Measurements from ENCODE around the gene MAP3K12.

DNA sequence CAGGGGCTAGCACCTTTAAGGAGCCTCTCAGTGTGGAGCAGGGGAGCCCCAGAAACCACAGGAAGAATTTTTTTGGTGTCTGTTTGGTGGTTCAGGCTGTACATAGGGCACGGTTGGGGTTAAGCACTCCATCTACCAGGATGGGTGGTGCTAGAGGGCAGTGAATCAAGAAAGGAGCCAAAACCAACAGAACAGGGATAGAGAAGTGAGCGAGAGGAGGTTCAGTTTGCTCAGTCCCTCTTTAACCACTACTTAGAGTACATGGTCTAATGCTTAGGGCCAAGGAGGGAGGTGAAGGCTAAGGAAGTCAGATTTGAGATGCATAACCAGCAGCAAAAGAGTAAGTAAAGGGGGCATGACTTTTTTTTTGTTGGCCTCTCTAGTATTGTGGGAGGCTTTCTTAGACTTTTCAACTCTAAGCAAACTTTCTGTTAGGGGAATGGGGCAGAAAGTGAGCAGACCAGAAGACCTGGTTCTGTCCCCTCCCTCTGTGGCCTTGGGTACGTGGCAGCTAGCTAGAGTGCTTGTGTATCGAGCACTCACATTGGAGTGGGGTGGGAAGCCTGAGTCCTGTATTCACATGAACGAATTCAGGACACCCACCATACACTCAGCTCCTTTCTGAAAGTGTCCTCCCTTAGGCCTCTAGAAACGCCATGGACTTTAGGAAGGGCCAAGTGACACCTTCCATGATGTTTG lies 14.6 kb upstream of the MAP3K12 start:
- TF ChIP-seq, protein P1, sequence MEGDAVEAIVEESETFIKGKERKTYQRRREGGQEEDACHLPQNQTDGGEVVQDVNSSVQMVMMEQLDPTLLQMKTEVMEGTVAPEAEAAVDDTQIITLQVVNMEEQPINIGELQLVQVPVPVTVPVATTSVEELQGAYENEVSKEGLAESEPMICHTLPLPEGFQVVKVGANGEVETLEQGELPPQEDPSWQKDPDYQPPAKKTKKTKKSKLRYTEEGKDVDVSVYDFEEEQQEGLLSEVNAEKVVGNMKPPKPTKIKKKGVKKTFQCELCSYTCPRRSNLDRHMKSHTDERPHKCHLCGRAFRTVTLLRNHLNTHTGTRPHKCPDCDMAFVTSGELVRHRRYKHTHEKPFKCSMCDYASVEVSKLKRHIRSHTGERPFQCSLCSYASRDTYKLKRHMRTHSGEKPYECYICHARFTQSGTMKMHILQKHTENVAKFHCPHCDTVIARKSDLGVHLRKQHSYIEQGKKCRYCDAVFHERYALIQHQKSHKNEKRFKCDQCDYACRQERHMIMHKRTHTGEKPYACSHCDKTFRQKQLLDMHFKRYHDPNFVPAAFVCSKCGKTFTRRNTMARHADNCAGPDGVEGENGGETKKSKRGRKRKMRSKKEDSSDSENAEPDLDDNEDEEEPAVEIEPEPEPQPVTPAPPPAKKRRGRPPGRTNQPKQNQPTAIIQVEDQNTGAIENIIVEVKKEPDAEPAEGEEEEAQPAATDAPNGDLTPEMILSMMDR (IDR thresholded peaks at IDR 0.05; ENCODE audit: poor library complexity, severe bottlenecking) = no peak
- TF ChIP-seq POLR2AphosphoS5 (IDR thresholded peaks at IDR 0.05) (no peak), EZH2 (IDR thresholded peaks at IDR 0.05; ENCODE audit: borderline replicate concordance, insufficient read depth, low read length, poor library complexity, severe bottlenecking) (no peak), EP300 (conservative IDR thresholded peaks at IDR 0.05; ENCODE audit: poor library complexity, severe bottlenecking) (no peak)

Data from neural cell (in vitro differentiated cells).